ENCODE data around the gene SPECC1L.
"Not testable (repeated sequence)": the region's sequence is repeated elsewhere in the genome, so short reads cannot be mapped to it uniquely, and the experiment has no call there.

GRCh38 chr22:24240985-24241692, 29.5 kb upstream of the SPECC1L start:
- not testable (repeated sequence) for TF ChIP-seq CTCF (IDR thresholded peaks at IDR 0.05); EP300 (IDR thresholded peaks at IDR 0.05); POLR2A (IDR thresholded peaks at IDR 0.05; ENCODE audit: low read depth); POLR2AphosphoS5 (IDR thresholded peaks at IDR 0.05)
